Stimulated activated memory B cell treated with anti-CD40 and anti-IgM and Interleukin-4, amounts not matched to agents 10 μg/mL and 1 μg/mL and 100 μg/mL, for 72 hours (primary cell): ENCODE results near the gene MAPK8IP3.
A peak's percentile ranks its signal among the peaks of the same experiment; 100 is the strongest.
"Not testable (repeated sequence)": the region's sequence is repeated elsewhere in the genome, so short reads cannot be mapped to it uniquely, and the experiment has no call there.

ENCODE experiments used
- ATAC-seq: fragments of 150-1000 bp; cut with Tn5 transposase; 2 replicates; pipeline ENCODE4 v1.10.0; 2021
- H3K27ac Mint-ChIP-seq: one replicate; pipeline ENCODE4 v1.8.0; 2022; ENCODE audit warnings: mild to moderate bottlenecking, mixed read lengths
- H3K27me3 Mint-ChIP-seq: one replicate; pipeline ENCODE4 v1.8.0; 2022; ENCODE audit warnings: mixed read lengths
- H3K36me3 Mint-ChIP-seq: one replicate; pipeline ENCODE4 v1.8.0; 2022; ENCODE audit warnings: mixed read lengths
- H3K4me1 Mint-ChIP-seq: one replicate; pipeline ENCODE4 v1.8.0; 2022; ENCODE audit warnings: mixed read lengths
- H3K4me3 Mint-ChIP-seq: one replicate; pipeline ENCODE4 v1.8.0; 2022; ENCODE audit warnings: mild to moderate bottlenecking, moderate library complexity, mixed read lengths
- H3K9me3 Mint-ChIP-seq: one replicate; pipeline ENCODE4 v1.8.0; 2022; ENCODE audit warnings: mixed read lengths

MAPK8IP3 gene

GRCh38 chr16:1732551-1732987, 26.6 kb downstream of the MAPK8IP3 start:
- H3K27ac Mint-ChIP-seq, H3K27me3 Mint-ChIP-seq, H3K4me3 Mint-ChIP-seq, H3K9me3 Mint-ChIP-seq, ATAC-seq, H3K4me1 Mint-ChIP-seq: not testable (repeated sequence)
- H3K36me3 Mint-ChIP-seq = peaks cover 30% of the 10 kb centered on the region

- Mint-ChIP-seq H3K36me3 (peaks cover 22% of the 10 kb centered on the region), H3K4me1 (no peaks in the 10 kb centered on the region), H3K27ac (no peak overlapping the region), H3K4me3 (no peak overlapping the region), H3K27me3 (no peaks in the 10 kb centered on the region), H3K9me3 (no peaks in the 10 kb centered on the region)
- ATAC-seq = no peak
These were observed 28.1 kb downstream of the MAPK8IP3 start for GRCh38 chr16:1734123-1734522.

DNA sequence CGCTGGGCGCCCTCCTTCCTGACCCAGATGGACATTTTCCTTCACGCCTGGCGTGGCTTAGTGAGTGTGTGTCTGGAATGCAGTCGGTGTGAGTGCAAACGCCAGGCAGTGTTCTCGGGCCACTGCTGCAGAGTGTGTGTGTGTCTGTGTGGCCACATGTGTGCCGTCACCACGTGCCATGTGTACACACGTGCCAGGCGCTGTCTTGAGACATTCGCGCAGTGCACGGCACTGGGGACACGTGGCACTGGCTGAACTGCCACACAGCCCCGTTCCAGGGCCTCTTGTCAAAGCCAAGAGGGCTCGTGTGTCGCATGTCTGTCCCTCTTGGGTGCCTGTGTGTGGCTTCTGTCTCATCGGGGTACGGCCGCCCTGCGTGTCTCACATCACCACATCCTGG, 28.8 kb downstream of the MAPK8IP3 start:
- no peak for ATAC-seq
- no peaks in the 10 kb centered on the region for H3K27me3 Mint-ChIP-seq
- peaks cover 17% of the 10 kb centered on the region for H3K36me3 Mint-ChIP-seq
- H3K9me3 Mint-ChIP-seq = no peaks in the 10 kb centered on the region
- H3K4me3 Mint-ChIP-seq = peak overlapping the region; percentile 41
- no peaks in the 10 kb centered on the region for H3K4me1 Mint-ChIP-seq
- no peak overlapping the region for H3K27ac Mint-ChIP-seq

DNA sequence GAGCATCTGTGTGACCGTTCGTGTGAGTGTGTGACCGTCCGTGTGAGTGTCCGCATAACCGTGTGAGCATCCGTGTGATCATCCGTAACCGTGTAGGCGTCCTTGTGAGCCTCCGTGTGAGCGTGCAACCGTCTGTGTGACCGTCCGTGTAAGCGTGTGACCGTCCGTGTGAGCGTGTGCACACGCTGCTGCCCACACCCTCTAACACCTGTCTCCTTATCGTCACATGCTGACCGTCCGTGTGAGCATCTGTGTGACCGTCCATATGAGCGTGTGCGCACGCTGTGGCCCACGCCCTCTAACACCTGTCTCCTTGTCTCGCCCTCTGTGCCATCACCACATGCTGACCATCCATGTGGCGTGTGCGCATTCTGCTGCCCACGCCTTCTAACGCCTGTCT, 34.2 kb downstream of the MAPK8IP3 start:
- Mint-ChIP-seq H3K9me3 (no peaks in the 10 kb centered on the region), H3K4me1 (no peaks in the 10 kb centered on the region), H3K36me3 (peaks cover 15% of the 10 kb centered on the region), H3K27me3 (no peaks in the 10 kb centered on the region), H3K27ac (no peak overlapping the region), H3K4me3 (no peak overlapping the region)
- ATAC-seq = no peak

DNA sequence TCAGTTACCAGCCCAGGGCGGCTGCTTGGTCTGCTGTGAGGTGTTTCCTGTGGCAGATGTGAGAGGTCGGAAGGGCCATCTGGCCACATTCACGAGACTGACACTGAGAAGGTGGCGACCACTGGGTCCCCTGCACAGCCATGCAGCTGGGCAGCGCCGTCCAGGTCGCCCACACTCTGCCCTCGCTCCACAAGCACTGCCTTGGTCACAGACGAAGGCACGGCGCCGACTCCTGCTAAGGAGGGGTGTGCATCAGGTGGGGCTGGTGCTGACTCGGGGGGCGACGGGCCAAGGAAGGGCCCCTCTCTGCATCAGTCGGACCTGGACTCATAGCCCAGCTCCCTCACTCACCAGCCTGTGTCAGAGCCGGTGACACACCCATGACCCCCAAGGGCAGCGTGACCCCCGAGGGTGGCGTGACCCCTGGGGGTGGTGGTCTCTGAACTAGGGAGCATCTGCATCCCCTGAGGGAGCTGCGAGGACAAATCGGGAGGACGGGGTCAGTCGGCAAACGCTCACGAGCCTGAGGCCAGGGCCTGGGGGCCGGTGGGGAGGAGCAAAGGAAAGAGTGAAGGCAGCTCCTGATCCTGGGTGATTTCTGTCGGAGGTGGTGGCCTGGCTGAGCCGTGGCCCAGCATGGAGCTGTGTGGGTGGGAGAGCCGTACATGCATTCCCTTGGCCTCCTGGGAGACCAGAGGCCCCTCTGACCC, 34.9 kb downstream of the MAPK8IP3 start:
- Mint-ChIP-seq H3K4me3 (no peak overlapping the region), H3K36me3 (peaks cover 16% of the 10 kb centered on the region), H3K27ac (no peak overlapping the region), H3K4me1 (no peaks in the 10 kb centered on the region), H3K9me3 (no peaks in the 10 kb centered on the region), H3K27me3 (no peaks in the 10 kb centered on the region)
- no peak for ATAC-seq

- H3K27ac Mint-ChIP-seq = no peak overlapping the region
- H3K36me3 Mint-ChIP-seq = peaks cover 16% of the 10 kb centered on the region
- H3K9me3 Mint-ChIP-seq = no peaks in the 10 kb centered on the region
- ATAC-seq = no peak
- no peaks in the 10 kb centered on the region for H3K27me3 Mint-ChIP-seq
- H3K4me1 Mint-ChIP-seq = no peaks in the 10 kb centered on the region
- H3K4me3 Mint-ChIP-seq = no peak overlapping the region
These were observed 35.7 kb downstream of the MAPK8IP3 start for GRCh38 chr16:1741553-1742165.

DNA sequence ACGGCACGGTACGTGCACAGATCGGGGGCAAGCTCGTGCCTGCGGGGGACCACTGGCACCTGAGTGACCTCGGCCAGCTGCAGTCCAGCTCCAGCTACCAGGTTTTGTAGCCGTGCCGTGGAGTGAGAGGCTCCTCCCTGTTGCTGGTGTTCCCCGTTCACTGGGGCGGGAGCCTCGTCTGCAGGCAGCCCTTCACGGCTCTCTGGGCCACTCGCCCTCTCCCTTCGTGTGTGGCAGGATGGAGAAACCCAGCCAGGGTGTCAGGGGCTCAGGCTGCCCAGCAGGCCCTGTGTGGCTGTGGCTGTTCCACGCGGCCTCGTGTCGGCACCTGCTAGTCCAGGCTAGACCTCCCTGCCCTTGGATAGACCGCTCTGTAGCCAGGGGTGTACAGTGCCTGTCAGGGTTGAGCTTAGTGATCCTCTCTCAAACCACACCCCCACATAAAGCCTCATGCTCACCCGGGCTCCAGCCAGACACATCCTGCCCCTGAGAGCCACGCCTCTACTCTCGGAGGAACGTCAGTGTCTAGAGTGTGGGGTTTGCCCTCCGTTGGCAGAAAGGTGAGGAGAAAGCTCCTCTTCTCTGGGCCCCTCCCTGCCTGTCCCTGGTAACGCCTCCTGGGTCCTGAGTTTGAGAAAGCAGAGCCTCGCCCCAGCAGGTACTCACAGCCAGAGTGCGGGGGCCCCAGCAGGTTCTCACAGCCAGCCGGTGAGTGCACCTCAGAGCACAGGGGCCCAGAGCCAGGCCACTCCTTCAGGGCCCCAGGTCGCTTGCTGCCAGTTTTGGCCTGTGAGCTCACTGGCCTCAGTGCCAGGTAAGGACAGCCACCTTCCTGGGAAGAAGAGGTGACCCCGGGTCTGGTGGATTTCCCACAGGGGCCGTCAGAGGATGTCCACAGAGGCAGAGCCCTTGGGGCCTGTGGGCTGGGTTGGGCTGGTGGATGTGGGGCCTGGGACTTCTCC, 37.7 kb downstream of the MAPK8IP3 start:
- Mint-ChIP-seq H3K4me1 (no peaks in the 10 kb centered on the region), H3K9me3 (no peaks in the 10 kb centered on the region), H3K36me3 (peaks cover 34% of the 10 kb centered on the region)

DNA sequence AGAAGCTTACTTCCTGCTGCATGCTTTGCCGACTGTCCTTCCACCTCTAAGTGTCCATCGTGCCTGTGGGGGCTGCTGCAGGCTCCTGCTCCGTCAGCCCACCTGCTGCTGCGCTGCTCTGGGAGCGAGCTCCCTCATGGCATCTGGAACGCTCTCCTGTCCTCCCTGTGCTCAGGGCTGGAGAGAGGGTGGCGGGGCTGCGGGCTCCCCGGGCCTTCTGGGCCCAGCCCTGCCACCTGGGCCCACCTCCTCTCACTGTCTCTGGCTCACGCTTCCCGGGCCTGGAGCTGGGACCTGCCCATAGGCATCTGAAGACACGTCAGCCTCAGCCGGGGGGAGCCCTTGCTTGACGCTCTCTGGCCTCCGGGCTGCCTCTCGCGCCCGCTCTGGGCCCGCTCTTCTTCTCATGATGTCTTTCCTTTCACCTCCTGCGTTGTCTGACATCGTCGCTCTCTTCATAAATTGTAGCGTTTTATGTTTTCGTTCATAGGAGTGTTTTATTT, 38.4 kb downstream of the MAPK8IP3 start:
- Mint-ChIP-seq H3K4me1 (no peaks in the 10 kb centered on the region), H3K9me3 (no peaks in the 10 kb centered on the region), H3K4me3 (no peak overlapping the region), H3K27ac (peak overlapping the region; percentile 43), H3K27me3 (no peaks in the 10 kb centered on the region), H3K36me3 (peaks cover 34% of the 10 kb centered on the region)
- no peak for ATAC-seq

More for the DNA sequence above, 37.7 kb downstream of the MAPK8IP3 start:
- Mint-ChIP-seq H3K4me3 (no peak overlapping the region), H3K27ac (no peak overlapping the region), H3K27me3 (no peaks in the 10 kb centered on the region)
- ATAC-seq = no peak

DNA sequence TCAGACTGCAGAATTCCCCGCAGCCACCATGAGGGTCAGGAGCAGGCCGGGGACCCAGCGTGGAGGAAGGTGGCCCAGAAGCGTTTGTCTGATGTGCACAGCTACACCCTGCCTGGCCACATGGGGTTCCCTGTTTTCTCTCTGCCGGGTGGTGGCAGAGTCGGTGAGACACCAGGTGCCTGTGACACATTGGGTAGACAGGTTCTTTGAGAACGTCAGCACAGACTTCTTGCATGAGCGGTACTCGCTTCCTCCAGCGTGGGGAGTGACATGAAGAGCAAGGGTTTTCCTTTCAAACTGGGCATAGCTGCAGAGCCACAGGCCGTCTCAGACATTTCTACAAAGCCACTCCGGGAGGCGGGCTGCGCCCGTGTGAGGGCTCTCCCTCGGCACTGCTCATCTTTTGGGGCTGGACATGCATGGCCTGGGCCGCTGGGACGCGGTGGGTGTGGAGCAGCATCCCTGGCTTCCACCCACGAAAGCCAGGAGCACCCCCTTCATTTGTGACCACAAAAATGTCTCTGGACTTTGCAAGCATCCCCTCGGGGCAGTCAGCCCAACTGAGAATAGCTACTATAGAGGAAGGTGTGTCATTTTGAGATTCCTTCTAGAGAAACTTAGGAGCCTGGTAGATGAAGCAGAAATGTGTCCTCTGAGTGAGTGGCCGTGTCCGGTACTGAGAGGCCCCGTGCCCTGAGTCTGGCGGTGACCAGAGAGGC, 39.3 kb downstream of the MAPK8IP3 start:
- no peaks in the 10 kb centered on the region for H3K27me3 Mint-ChIP-seq
- no peaks in the 10 kb centered on the region for H3K9me3 Mint-ChIP-seq
- H3K4me1 Mint-ChIP-seq = no peaks in the 10 kb centered on the region
- H3K4me3 Mint-ChIP-seq = no peak overlapping the region
- H3K36me3 Mint-ChIP-seq = peaks cover 34% of the 10 kb centered on the region
- no peak for ATAC-seq
- peak overlapping the region; percentile 43 for H3K27ac Mint-ChIP-seq

GRCh38 chr16:1745900-1746692, 40.1 kb downstream of the MAPK8IP3 start:
- Mint-ChIP-seq H3K27ac (no peak overlapping the region), H3K27me3 (no peaks in the 10 kb centered on the region), H3K36me3 (peaks cover 34% of the 10 kb centered on the region), H3K4me1 (no peaks in the 10 kb centered on the region), H3K4me3 (no peak overlapping the region), H3K9me3 (no peaks in the 10 kb centered on the region)
- ATAC-seq = no peak

GRCh38 chr16:1746693-1747195, 40.7 kb downstream of the MAPK8IP3 start:
- H3K4me1 Mint-ChIP-seq = no peaks in the 10 kb centered on the region
- no peaks in the 10 kb centered on the region for H3K27me3 Mint-ChIP-seq
- H3K4me3 Mint-ChIP-seq = no peak overlapping the region
- no peaks in the 10 kb centered on the region for H3K9me3 Mint-ChIP-seq
- no peak for ATAC-seq
- H3K36me3 Mint-ChIP-seq = peaks cover 37% of the 10 kb centered on the region
- H3K27ac Mint-ChIP-seq = no peak overlapping the region

- Mint-ChIP-seq H3K9me3 (no peaks in the 10 kb centered on the region), H3K4me1 (no peaks in the 10 kb centered on the region), H3K27ac (no peak overlapping the region), H3K36me3 (peaks cover 49% of the 10 kb centered on the region), H3K27me3 (no peaks in the 10 kb centered on the region), H3K4me3 (no peak overlapping the region)
- ATAC-seq = no peak
These were observed 41.9 kb downstream of the MAPK8IP3 start for GRCh38 chr16:1747934-1748333.

DNA sequence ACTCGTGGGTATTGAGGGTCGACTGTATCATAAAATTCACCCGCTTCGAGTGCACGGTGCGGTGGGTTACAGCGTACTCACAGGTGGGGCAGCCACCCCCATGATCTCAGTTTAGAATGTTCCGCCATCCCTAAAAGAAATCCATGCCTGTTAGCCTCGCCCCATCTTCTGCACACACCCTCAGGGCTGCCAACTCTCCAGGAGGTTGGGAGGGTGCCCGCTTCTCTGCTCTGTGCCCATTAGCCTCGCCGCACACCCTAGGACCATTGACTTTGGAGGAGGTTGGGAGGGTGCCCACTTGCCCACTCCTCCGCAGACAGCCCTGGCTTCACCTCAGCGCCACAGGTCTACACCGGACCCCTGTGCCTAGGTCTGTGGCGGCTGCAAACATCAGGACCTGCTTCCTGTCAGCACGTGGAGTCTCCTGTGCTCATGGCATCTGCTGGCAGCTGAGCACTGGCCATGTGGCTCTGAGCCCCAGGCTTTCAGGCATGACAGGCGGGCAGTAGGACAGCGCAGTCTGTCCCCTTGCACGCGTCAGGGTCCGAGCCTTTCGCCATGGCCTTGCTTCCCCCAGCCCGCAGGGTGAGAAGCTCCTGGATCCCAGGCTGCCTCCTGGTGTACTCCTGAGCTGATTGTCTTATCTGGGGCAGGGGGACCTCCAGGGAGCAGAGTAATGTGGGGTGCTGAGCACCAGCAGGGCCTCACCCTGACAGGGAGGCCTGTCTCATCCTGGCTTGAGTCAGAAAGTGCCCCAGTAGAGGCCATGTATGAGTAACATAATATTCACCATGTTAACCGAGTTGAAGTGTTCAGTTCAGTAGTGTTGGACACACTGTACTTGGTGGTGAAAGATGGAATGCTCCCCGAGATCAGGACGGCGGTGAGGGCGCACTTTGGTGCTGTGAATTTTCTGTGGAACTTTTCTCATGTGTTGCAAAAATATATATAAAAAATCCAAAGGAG, 43.4 kb downstream of the MAPK8IP3 start:
- Mint-ChIP-seq H3K27me3 (no peaks in the 10 kb centered on the region), H3K4me1 (no peaks in the 10 kb centered on the region), H3K27ac (no peak overlapping the region), H3K36me3 (peaks cover 47% of the 10 kb centered on the region), H3K4me3 (no peak overlapping the region), H3K9me3 (no peaks in the 10 kb centered on the region)
- ATAC-seq = no peak
